Colon (tissue), 2 donors: Measurements from ENCODE around the gene GRM1.
"Not testable (repeated sequence)": the region's sequence is repeated elsewhere in the genome, so short reads cannot be mapped to it uniquely, and the experiment has no call there.

ENCODE experiments used
- FAIRE-seq: peaks from 2 replicates; lab custom pipeline; 2012; peaks lifted over from hg19 to GRCh38; lab: Jason Lieb, UNC
- donor health status: control.
- donor health status: control.

The GRM1 gene

DNA sequence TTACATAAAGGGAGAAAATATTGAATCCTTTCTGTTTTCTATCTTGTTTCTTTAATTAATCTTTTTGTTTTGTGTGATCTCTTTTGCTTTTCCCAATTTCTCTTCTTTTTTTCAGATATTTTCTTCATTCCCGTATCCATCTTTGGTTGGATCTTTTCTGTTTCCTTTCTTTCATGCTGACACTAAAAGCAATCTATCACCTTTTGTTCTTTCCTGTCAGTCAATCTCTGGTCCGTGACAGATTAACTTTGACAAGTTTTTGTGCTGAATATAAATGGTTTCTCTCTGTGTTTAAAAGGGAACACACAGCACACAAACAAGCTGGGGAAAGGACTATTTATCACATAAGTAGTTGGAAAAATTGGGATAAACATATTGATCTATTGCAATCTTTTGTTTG is 162.8 kb downstream of the GRM1 start:
- no peak for FAIRE-seq

- FAIRE-seq, result no peak
Observed at GRCh38 chr6:146194434-146194833, 165.6 kb downstream of the GRM1 start.

DNA sequence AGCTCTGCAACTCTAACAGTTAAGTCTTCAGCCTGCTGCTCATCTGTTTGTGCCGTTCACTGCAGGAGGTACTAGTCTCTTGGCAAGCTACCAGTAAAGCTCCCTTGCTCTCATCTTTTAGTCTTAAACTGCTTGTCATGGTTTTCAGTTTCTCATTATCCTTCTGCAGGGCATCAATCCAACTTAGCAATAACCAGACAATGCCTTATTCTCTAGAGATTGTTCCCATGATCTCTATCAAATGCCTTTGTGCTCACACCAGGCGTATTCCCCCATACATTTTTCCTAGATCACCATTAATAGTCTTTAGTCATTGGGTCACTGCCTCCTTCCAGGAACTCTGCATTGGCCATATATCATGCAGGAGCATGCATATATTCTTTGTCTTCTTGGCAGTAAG is 171.3 kb downstream of the GRM1 start:
- no peak for FAIRE-seq

GRCh38 chr6:146202570-146202969 is 173.7 kb downstream of the GRM1 start:
- no peak for FAIRE-seq

DNA sequence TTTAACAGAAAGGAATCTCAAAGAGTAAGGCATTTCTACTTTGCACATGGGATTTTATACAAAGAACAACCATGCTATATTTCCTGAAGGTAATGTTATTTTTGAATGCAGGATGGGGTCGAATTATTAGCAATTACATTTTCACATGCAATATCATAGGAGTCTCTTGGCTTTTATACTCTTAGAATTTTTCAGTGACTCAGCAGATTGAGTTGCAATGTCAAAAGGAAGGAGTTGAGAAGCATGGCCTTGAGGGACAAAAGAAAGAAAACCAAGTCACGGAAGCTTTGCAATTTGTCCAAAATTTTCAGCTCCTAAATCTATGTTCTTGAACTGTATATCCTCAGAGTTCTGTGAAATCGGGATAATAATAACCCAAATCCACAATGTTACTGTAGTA is 181.1 kb downstream of the GRM1 start:
- FAIRE-seq, result no peak

DNA sequence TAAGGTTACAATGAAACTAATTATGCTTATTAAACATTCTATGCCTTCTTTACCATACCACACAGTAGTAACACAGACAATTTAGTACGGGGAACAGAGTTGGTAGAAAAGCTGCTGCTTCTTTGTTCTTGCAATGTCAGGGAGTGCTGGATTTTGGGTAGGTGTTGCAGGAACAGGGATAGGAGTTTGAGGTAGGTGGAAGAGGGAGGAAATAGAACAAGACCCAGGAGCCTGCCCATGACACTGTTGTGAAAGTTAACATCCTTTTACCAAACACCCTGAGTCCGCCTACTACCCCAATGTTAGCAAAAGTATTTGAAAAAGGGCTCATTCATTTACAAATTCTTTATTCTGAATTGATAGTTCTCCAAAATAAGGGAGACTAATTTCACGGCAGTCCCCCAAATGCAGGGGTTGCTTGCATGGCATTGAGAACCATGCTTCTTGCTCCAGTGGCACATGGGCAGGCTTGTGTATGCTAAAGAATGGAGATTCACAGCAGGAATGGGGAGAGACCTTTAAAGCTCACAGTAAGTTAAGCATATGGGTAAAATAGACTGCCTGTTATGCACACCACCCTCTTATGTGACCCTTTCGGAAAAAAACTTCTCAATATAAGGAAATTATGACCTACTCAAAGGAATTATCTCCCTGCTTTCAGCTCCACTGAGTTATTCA is 181.7 kb downstream of the GRM1 start:
- FAIRE-seq, result no peak

GRCh38 chr6:146211646-146212045 is 182.8 kb downstream of the GRM1 start:
- no peak for FAIRE-seq

GRCh38 chr6:146212781-146213180 is 183.9 kb downstream of the GRM1 start:
- no peak for FAIRE-seq

- FAIRE-seq, result no peak
Observed at GRCh38 chr6:146219101-146219500, 190.2 kb downstream of the GRM1 start.

DNA sequence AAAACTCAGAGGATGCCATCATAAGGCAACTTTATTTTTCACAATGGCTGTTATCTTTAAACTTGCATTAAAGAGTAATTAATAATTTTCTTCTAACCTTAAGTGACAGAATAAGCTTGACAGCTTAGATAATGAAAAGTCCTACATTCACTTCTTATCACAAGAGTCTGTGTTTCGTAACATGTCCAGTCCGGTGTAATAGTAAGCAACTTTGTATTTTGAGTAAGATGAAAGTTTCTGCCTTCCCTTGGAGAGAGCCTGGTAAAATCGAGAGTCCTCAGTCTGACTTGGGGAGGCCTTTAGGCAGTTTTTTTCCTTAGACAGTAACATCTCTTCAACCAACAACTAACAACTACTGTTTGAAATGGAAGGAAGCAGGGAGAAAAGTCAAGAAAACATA is 195.6 kb downstream of the GRM1 start:
- FAIRE-seq, result no peak

DNA sequence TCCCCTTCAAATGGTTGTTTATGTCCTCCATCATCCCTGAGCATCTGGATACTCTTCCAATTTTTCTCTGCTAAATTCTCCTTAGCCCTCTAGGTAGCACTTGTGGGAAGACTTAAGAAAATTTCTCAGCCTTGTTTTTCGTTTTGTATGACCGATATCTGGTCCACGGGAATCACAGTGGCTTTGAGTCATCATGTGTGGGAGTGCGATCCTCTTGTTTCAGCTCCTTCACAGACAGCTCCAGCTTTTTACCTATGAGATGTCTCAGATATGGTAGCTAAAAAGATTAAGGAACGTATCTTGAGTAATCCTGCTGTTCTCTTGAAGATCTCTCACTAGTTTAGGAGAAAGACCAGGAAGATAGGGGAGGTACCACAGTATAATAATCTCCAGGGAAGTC is 196.1 kb downstream of the GRM1 start:
- FAIRE-seq, result no peak

DNA sequence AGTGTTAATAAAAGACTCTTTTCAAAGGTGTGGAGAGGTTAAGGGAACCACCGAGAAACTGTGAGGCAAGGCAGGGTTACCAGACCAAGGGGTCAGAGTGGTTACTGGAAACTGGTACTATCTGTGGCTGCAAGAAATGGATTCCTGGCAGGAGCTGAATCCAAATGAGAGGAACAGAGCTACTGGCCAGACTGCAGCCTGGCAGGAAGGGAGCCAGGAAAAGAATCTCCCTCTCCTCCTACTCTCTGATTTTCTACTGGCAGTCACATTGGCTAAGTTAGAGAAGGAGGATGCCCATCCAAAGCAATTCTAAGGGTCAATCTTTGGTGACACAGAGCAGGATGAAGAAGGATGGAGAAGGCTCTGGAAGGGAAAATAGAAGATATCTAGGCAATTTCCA is 211.5 kb downstream of the GRM1 start:
- no peak for FAIRE-seq

- FAIRE-seq, result no peak
Observed at GRCh38 chr6:146240807-146241206, 211.9 kb downstream of the GRM1 start.

DNA sequence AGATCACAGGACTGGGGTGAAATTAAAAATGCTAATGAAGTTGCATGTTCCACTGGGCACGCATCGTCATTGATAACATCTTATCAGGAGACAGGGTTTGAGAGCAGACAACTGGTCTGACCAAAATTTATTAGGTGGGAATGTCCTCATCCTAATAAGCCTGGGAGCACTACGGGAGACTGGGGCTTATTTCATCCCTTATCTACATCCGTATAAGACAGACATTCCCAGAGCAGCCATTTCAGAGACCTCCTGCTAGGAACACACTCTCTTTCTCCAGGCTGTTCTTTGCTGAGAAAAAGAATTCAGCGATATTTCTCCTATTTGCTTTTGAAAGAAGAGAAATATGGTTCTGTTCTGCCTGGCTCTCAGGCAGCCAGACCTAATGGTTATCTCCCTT is 214.8 kb downstream of the GRM1 start:
- FAIRE-seq, result not testable (repeated sequence)

- FAIRE-seq, result no peak
Observed at GRCh38 chr6:146244630-146245143, 215.8 kb downstream of the GRM1 start.

- no peak for FAIRE-seq
Observed at GRCh38 chr6:146246028-146246427, 217.2 kb downstream of the GRM1 start.

- FAIRE-seq, result no peak
Observed at GRCh38 chr6:146253691-146254090, 224.8 kb downstream of the GRM1 start.

GRCh38 chr6:146258206-146258605 is 229.3 kb downstream of the GRM1 start:
- no peak for FAIRE-seq

GRCh38 chr6:146260886-146261285 is 232.0 kb downstream of the GRM1 start:
- no peak for FAIRE-seq

DNA sequence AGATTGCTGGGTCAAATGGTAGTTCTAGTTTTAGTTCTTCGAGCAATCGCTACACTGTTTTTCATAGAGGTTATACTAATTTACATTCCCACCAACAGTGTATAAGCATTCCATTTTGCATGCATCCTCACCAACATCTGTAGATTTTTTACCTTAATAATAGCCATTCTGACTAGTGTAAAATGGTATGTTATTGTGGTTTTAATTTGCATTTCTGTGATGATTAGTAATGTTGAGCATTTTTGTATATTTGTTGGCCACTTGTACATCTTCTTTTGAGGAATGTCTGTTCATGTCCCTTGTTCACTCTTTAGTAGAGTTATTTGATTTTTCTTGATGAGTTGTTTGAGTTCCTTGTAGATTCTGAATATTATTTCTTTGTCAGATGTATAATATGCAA is 236.2 kb downstream of the GRM1 start:
- FAIRE-seq, result no peak

- no peak for FAIRE-seq
Observed at GRCh38 chr6:146267447-146267846, 238.6 kb downstream of the GRM1 start.

GRCh38 chr6:146267946-146268345 is 239.1 kb downstream of the GRM1 start:
- FAIRE-seq, result no peak

DNA sequence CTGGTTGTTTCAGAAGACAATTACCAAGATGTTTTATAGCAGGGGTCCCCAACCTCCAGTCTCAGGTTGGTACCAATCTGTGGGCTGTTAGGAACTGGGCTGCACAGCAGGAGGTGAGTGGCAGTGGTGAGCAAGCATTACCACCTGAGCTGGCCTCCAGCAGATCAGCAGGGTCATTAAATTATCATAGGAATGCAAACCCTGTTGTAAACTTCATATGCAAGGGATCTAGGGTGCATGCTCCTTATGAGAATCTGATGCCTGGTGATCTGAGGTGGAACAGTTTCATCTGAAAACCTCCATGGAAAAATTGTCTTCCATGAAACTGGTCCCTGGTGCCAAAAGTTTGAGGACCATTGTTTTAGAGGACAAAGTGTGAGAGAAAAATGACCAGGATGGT is 240.6 kb downstream of the GRM1 start:
- FAIRE-seq, result no peak

- not testable (repeated sequence) for FAIRE-seq
Observed at GRCh38 chr6:146271163-146271562, 242.3 kb downstream of the GRM1 start.

DNA sequence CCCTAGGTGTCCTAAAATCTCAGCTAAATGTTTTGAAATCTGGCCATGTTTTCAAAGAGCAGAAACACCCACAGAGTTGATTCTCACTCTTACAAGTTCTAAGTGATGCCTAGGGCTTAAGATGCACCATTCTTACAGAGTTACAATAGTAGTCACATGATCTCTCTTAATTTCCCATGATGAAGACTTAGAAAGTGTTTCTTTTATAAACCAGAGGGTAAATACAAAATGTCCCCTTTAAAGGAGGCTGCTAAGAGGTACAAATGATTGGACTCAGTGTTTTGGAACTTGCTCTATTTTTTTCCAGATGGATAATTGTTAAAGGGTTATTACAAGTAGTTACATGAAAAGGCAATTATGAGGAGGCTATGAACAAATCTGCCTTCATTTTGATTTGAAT is 244.6 kb downstream of the GRM1 start:
- FAIRE-seq, result no peak
